ENCODE measurements around the gene ANKRD13B.

ANKRD13B gene

GRCh38 chr17:29596811-29597210 lies 3.9 kb downstream of the ANKRD13B start:
- no peak for DNase-seq

GRCh38 chr17:29597361-29598172 lies 4.6 kb downstream of the ANKRD13B start:
- no peak for DNase-seq

GRCh38 chr17:29603109-29603674 lies 10.3 kb downstream of the ANKRD13B start:
- no peak for DNase-seq

GRCh38 chr17:29607557-29608195 lies 14.7 kb downstream of the ANKRD13B start:
- DNase-seq: no peak

GRCh38 chr17:29608986-29609385 lies 16.1 kb downstream of the ANKRD13B start:
- no peak for DNase-seq

GRCh38 chr17:29610395-29610794 lies 17.5 kb downstream of the ANKRD13B start:
- no peak for DNase-seq

- DNase-seq: no peak
These were observed 18.6 kb downstream of the ANKRD13B start for GRCh38 chr17:29611351-29612093.

- no peak for DNase-seq
These were observed 19.1 kb downstream of the ANKRD13B start for GRCh38 chr17:29612094-29612403.

- DNase-seq: no peak
These were observed 19.7 kb downstream of the ANKRD13B start for GRCh38 chr17:29612404-29613280.

- DNase-seq: no peak
These were observed 20.5 kb downstream of the ANKRD13B start for GRCh38 chr17:29613352-29613837.

- no peak for DNase-seq
These were observed 20.9 kb downstream of the ANKRD13B start for GRCh38 chr17:29613856-29614255.

- no peak for DNase-seq
These were observed 21.6 kb downstream of the ANKRD13B start for GRCh38 chr17:29614349-29615047.

GRCh38 chr17:29615048-29615385 lies 22.1 kb downstream of the ANKRD13B start:
- DNase-seq: no peak

- DNase-seq: no peak
These were observed 22.8 kb downstream of the ANKRD13B start for GRCh38 chr17:29615492-29616299.

- DNase-seq: no peak
These were observed 23.5 kb downstream of the ANKRD13B start for GRCh38 chr17:29616300-29617048.

GRCh38 chr17:29617125-29617480 lies 24.2 kb downstream of the ANKRD13B start:
- DNase-seq: no peak

- DNase-seq: peak; percentile 44
These were observed 24.7 kb downstream of the ANKRD13B start for GRCh38 chr17:29617481-29618271.

- no peak for DNase-seq
These were observed 25.5 kb downstream of the ANKRD13B start for GRCh38 chr17:29618272-29619065.

- peak; percentile 20 for DNase-seq
These were observed 26.3 kb downstream of the ANKRD13B start for GRCh38 chr17:29619251-29619650.

All from NCI-H226 (cell line).